ENCODE measurements around the gene THRB.

- TF ChIP-seq, protein P1, sequence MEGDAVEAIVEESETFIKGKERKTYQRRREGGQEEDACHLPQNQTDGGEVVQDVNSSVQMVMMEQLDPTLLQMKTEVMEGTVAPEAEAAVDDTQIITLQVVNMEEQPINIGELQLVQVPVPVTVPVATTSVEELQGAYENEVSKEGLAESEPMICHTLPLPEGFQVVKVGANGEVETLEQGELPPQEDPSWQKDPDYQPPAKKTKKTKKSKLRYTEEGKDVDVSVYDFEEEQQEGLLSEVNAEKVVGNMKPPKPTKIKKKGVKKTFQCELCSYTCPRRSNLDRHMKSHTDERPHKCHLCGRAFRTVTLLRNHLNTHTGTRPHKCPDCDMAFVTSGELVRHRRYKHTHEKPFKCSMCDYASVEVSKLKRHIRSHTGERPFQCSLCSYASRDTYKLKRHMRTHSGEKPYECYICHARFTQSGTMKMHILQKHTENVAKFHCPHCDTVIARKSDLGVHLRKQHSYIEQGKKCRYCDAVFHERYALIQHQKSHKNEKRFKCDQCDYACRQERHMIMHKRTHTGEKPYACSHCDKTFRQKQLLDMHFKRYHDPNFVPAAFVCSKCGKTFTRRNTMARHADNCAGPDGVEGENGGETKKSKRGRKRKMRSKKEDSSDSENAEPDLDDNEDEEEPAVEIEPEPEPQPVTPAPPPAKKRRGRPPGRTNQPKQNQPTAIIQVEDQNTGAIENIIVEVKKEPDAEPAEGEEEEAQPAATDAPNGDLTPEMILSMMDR (IDR thresholded peaks at IDR 0.05), result no peak
- TF ChIP-seq POLR2A (IDR thresholded peaks at IDR 0.05), result no peak
Observed at GRCh38 chr3:24428481-24428880, 66.2 kb downstream of the THRB start.
